Osteocyte (in vitro differentiated cells): ENCODE measurements around the gene PCCA. TPM values are rescaled to one million over a fixed set of nuclear protein-coding genes. Genes with fewer than 3 reads are reported as not detected.

Experiments
- DNase-seq: peaks from one replicate; pipeline ENCODE4 v3.0.0; 2021; ENCODE audit warnings: mixed read lengths; ENCODE audit not compliant: unreplicated experiment; ENCODE audit errors: extremely low spot score
- H3K27ac Mint-ChIP-seq: one replicate; pipeline ENCODE4 v1.8.0; 2021; ENCODE audit warnings: mild to moderate bottlenecking, mixed read lengths; ENCODE audit not compliant: unreplicated experiment
- H3K27me3 Mint-ChIP-seq: one replicate; pipeline ENCODE4 v1.8.0; 2021; ENCODE audit warnings: mixed read lengths; ENCODE audit not compliant: unreplicated experiment
- H3K36me3 Mint-ChIP-seq: one replicate; pipeline ENCODE4 v1.8.0; 2021; ENCODE audit warnings: mixed read lengths; ENCODE audit not compliant: unreplicated experiment
- H3K4me1 Mint-ChIP-seq: one replicate; pipeline ENCODE4 v1.8.0; 2021; ENCODE audit warnings: mixed read lengths; ENCODE audit not compliant: unreplicated experiment
- H3K4me3 Mint-ChIP-seq: one replicate; pipeline ENCODE4 v1.8.0; 2021; ENCODE audit warnings: mild to moderate bottlenecking, moderate library complexity, mixed read lengths; ENCODE audit not compliant: unreplicated experiment
- H3K9me3 Mint-ChIP-seq: one replicate; pipeline ENCODE4 v1.8.0; 2021; ENCODE audit warnings: mixed read lengths; ENCODE audit not compliant: unreplicated experiment
- total RNA-seq: library from RNA; stranded (reverse); gene quantifications from 2 replicates; pipeline ENCODE4 v1.2.1, GENCODE V29; 2021
- TF ChIP-seq, protein P1 (sequence below): fragments of 200-600 bp; sonication (generic); IDR thresholded peaks from 2 replicates; pipeline ENCODE4 v1.5.0; 2021; ENCODE audit warnings: antibody characterized with exemption, mild to moderate bottlenecking, moderate library complexity

The PCCA gene
- total RNA-seq, 1 donor from 2014 or later, result 33.7 TPM

DNA sequence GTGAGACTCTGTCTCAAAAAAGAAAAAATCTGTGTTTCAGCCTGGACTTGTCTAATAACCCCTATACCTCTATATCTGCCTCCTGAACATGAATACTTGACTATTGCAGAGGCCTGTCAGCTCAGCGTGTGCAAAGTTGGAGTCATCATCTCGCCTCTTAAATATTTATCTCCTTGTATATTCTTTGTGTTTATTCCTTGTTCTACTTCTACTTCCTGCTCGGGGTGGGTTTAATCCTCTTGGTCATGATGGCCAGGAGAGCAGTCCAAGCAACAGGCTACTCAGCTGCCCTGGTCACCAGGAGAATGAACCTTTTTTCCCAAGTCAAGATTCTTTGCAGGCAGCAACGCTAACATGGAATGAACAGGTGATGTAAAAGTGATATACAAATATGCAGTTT is 119.1 kb downstream of the PCCA start:
- Mint-ChIP-seq H3K27ac (no peak overlapping the region), H3K27me3 (no peaks in the 10 kb centered on the region), H3K36me3 (peaks cover 27% of the 10 kb centered on the region)

DNA sequence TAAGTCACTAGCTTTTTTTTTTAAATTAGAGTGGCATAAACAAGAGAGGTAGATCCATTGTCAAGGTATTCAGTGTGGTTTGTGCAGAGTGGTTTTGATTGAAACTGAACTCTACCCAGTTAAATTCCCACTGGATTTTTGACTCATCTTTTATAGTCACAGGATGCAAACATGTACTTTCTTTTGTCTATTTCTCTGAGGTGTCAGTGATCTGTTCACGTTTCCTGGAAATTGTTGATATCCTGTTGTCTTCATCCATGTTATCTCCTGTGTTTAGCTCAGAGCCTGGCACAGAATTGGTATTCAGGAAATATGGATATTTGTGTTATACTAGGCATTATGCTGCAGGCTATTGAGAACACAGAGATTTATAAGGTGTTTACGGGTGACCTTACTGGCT is 119.7 kb downstream of the PCCA start:
- Mint-ChIP-seq H3K27ac (no peak overlapping the region), H3K4me1 (peaks cover 45% of the 10 kb centered on the region), H3K27me3 (no peaks in the 10 kb centered on the region), H3K4me3 (no peak overlapping the region), H3K9me3 (peaks cover 7% of the 10 kb centered on the region), H3K36me3 (peaks cover 32% of the 10 kb centered on the region)
- DNase-seq, result no peak
- TF ChIP-seq, protein P1, sequence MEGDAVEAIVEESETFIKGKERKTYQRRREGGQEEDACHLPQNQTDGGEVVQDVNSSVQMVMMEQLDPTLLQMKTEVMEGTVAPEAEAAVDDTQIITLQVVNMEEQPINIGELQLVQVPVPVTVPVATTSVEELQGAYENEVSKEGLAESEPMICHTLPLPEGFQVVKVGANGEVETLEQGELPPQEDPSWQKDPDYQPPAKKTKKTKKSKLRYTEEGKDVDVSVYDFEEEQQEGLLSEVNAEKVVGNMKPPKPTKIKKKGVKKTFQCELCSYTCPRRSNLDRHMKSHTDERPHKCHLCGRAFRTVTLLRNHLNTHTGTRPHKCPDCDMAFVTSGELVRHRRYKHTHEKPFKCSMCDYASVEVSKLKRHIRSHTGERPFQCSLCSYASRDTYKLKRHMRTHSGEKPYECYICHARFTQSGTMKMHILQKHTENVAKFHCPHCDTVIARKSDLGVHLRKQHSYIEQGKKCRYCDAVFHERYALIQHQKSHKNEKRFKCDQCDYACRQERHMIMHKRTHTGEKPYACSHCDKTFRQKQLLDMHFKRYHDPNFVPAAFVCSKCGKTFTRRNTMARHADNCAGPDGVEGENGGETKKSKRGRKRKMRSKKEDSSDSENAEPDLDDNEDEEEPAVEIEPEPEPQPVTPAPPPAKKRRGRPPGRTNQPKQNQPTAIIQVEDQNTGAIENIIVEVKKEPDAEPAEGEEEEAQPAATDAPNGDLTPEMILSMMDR, result no peak

More for the DNA sequence above, 119.1 kb downstream of the PCCA start:
- DNase-seq, result no peak
- TF ChIP-seq, protein P1, result no peak
- H3K4me3 Mint-ChIP-seq, result no peak overlapping the region
- peaks cover 40% of the 10 kb centered on the region for H3K4me1 Mint-ChIP-seq
- H3K9me3 Mint-ChIP-seq, result peaks cover 3% of the 10 kb centered on the region

DNA sequence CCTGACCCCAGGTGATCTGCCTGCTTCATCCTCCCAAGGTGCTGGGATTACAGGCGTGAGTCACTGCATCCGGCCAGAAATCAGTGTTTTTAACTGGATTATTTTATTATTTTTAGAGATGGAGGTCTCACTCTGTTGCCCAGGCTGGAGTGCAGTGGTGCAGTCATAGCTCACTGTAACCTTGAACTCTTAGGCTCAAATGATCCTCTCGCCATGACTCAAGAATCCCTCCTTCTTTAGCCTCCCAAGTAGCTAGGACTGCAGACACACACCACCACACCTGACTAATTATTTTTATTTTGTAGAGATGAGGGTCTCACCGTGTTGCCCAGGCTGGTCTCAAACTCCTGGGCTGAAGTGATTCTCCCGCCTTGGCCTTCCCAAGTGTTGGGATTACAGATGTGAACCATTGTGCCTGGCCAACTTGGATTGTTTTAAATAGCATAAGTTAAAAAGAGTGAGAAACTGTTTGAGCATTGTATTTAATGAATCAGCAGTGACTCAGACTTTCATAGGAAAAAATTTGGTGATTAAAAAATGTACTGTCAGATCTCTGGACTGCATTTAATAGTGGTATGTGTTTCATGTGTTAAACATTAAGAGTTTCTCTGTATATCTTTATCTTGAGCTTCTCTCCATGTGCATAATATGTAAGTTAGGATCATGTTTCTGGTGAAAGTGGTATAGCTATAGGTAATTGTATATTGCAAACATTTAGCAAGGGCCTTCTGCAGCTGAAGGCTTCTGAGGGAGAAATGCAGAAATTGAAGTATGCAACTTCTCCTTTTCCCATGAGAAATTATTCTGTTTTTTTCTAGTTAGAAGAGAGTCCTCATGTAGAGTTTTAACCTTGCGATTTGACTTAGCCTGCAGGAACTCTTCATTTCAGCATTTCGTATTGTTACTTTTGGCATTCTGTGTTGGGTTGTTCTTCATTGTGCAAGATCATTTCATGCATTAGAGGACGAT is 121.2 kb downstream of the PCCA start:
- Mint-ChIP-seq H3K36me3 (peaks cover 36% of the 10 kb centered on the region), H3K9me3 (peaks cover 10% of the 10 kb centered on the region), H3K4me1 (peaks cover 47% of the 10 kb centered on the region), H3K27ac (peak overlapping the region; percentile 53), H3K27me3 (no peaks in the 10 kb centered on the region), H3K4me3 (no peak overlapping the region)
- no peak for DNase-seq
- TF ChIP-seq, protein P1, result no peak

DNA sequence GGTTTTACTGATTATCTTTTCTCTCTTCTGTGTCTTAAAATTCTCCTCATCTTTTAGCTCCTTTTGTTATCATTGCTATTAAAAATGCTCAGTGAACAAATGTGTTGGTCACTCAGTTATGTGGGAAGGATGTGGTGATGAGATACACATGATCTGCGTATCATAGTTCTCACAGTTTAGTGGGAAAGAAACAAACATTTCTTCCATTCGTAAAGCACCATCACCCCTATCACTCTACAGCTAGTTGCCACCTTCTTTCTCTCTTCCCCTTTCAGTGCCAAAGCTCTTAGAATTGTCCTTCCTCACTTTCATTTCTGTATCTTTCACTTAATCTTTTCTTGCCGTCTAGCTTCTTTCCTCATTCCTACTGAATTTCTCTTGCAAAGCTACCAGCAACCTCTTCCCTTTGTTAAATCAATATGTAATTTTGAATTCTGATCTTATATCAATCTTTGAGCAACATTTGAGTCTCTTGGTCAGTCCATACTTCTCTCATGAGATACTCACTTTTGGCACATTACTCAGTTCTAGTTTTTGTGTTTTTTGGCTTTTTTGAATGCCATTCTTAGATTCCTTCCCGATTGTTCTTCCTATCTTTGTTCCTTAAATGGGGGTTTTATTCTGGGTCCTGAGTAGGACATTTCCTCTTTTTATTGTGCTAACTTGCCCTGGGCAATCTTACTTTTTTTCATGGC is 122.3 kb downstream of the PCCA start:
- Mint-ChIP-seq H3K4me1 (peaks cover 49% of the 10 kb centered on the region), H3K27ac (peak overlapping the region; percentile 42), H3K36me3 (peaks cover 36% of the 10 kb centered on the region), H3K27me3 (no peaks in the 10 kb centered on the region), H3K4me3 (no peak overlapping the region), H3K9me3 (peaks cover 10% of the 10 kb centered on the region)
- TF ChIP-seq, protein P1, result no peak
- no peak for DNase-seq
